Ishikawa (cell line): ENCODE data around the gene FAH.

Source experiments
- CREB1 ChIP-seq: IDR thresholded peaks from 2 replicates; pipeline ENCODE4 v1.6.1; 2012; ENCODE audit warnings: low read depth
- EP300 ChIP-seq: IDR thresholded peaks from 2 replicates; pipeline ENCODE4 v1.6.1; 2012; ENCODE audit warnings: borderline replicate concordance
- FOXM1 ChIP-seq: IDR thresholded peaks from 2 replicates; pipeline ENCODE4 v1.6.1; 2012; ENCODE audit warnings: low read depth, borderline replicate concordance
- MAX ChIP-seq: IDR thresholded peaks from 2 replicates; pipeline ENCODE4 v1.6.1; 2012
- NFIC ChIP-seq: IDR thresholded peaks from 2 replicates; pipeline ENCODE4 v1.6.1; 2012
- RAD21 ChIP-seq: IDR thresholded peaks from 2 replicates; pipeline ENCODE4 v1.6.1; 2012; ENCODE audit warnings: low read depth
- TAF1 ChIP-seq: IDR thresholded peaks from 2 replicates; pipeline ENCODE4 v1.6.1; 2012; ENCODE audit warnings: low read depth, mild to moderate bottlenecking
- TF ChIP-seq, protein P1 (sequence below): IDR thresholded peaks from 2 replicates; pipeline ENCODE4 v1.6.1; 2012; ENCODE audit warnings: low read depth, mild to moderate bottlenecking
- TF ChIP-seq, protein P2 (sequence below): IDR thresholded peaks from 2 replicates; pipeline ENCODE4 v1.6.1; 2012

- TF ChIP-seq, protein P1, sequence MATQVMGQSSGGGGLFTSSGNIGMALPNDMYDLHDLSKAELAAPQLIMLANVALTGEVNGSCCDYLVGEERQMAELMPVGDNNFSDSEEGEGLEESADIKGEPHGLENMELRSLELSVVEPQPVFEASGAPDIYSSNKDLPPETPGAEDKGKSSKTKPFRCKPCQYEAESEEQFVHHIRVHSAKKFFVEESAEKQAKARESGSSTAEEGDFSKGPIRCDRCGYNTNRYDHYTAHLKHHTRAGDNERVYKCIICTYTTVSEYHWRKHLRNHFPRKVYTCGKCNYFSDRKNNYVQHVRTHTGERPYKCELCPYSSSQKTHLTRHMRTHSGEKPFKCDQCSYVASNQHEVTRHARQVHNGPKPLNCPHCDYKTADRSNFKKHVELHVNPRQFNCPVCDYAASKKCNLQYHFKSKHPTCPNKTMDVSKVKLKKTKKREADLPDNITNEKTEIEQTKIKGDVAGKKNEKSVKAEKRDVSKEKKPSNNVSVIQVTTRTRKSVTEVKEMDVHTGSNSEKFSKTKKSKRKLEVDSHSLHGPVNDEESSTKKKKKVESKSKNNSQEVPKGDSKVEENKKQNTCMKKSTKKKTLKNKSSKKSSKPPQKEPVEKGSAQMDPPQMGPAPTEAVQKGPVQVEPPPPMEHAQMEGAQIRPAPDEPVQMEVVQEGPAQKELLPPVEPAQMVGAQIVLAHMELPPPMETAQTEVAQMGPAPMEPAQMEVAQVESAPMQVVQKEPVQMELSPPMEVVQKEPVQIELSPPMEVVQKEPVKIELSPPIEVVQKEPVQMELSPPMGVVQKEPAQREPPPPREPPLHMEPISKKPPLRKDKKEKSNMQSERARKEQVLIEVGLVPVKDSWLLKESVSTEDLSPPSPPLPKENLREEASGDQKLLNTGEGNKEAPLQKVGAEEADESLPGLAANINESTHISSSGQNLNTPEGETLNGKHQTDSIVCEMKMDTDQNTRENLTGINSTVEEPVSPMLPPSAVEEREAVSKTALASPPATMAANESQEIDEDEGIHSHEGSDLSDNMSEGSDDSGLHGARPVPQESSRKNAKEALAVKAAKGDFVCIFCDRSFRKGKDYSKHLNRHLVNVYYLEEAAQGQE = no peak
- TF ChIP-seq CREB1 (no peak), FOXM1 (no peak), EP300 (no peak), MAX (no peak), TAF1 (no peak), RAD21 (no peak), NFIC (no peak)
- TF ChIP-seq, protein P2, sequence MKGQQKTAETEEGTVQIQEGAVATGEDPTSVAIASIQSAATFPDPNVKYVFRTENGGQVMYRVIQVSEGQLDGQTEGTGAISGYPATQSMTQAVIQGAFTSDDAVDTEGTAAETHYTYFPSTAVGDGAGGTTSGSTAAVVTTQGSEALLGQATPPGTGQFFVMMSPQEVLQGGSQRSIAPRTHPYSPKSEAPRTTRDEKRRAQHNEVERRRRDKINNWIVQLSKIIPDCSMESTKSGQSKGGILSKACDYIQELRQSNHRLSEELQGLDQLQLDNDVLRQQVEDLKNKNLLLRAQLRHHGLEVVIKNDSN = no peak
Measured at GRCh38 chr15:80194914-80195313, 42.1 kb downstream of the FAH start.
